MCF 10A (cell line): ENCODE data around the gene KIAA0408. TPM values are rescaled to one million over a fixed set of nuclear protein-coding genes. Genes with fewer than 3 reads are reported as not detected.

Source experiments
- Bru-seq: library from RNA; stranded (reverse); fragments of 400-500 nt; gene quantifications from one replicate; lab custom pipeline; 2021; lab: Mats Ljungman, UMichigan
- BruChase-seq, 2 experiments: library from RNA; stranded (reverse); fragments of 400-500 nt; gene quantifications; one replicate each; lab custom pipeline; 2021; lab: Mats Ljungman, UMichigan
- BruUV-seq: library from RNA; stranded (reverse); fragments of 400-500 nt; replicated peaks from 2 replicates; lab custom pipeline; 2021; lab: Mats Ljungman, UMichigan
- CTCF ChIA-PET: fragments of 300-600 bp; sonication (Branson Sonifier 250); formaldehyde crosslinking; extraction: SDS; loops from one replicate; lab custom pipeline; 2021; ENCODE audit warnings: antibody characterized with exemption, inconsistent platforms; lab: Yijun Ruan, JAX
- POLR2A ChIA-PET: fragments of 300-600, 350-650 bp; sonication (Branson Sonifier 250); formaldehyde crosslinking; extraction: SDS; loops from one replicate; lab custom pipeline; 2020; ENCODE audit warnings: antibody characterized with exemption, inconsistent platforms; lab: Yijun Ruan, JAX
- DNase-seq: peaks from one replicate; pipeline ENCODE4 v3.0.0-alpha.2; 2018; ENCODE audit not compliant: unreplicated experiment
- H3K27ac Mint-ChIP-seq: one replicate; pipeline ENCODE4 v1.8.0; 2022; ENCODE audit warnings: mild to moderate bottlenecking, low read depth, mixed read lengths; ENCODE audit not compliant: unreplicated experiment
- H3K27me3 Mint-ChIP-seq: one replicate; pipeline ENCODE4 v1.8.0; 2022; ENCODE audit warnings: mixed read lengths; ENCODE audit not compliant: insufficient read depth, unreplicated experiment
- H3K36me3 Mint-ChIP-seq: one replicate; pipeline ENCODE4 v1.8.0; 2022; ENCODE audit warnings: mild to moderate bottlenecking, moderate library complexity, mixed read lengths; ENCODE audit not compliant: insufficient read depth, unreplicated experiment
- H3K4me1 Mint-ChIP-seq: one replicate; pipeline ENCODE4 v1.8.0; 2022; ENCODE audit warnings: mixed read lengths; ENCODE audit not compliant: insufficient read depth, unreplicated experiment
- H3K4me3 Mint-ChIP-seq: one replicate; pipeline ENCODE4 v1.8.0; 2022; ENCODE audit warnings: mild to moderate bottlenecking, moderate library complexity, mixed read lengths; ENCODE audit not compliant: unreplicated experiment
- H3K9me3 Mint-ChIP-seq: one replicate; pipeline ENCODE4 v1.8.0; 2022; ENCODE audit warnings: mixed read lengths; ENCODE audit not compliant: unreplicated experiment
- CTCF ChIP-seq: fragments of 200-600 bp; IDR thresholded peaks from one replicate; pipeline ENCODE4 v1.8.0; 2022; ENCODE audit warnings: antibody characterized with exemption, mild to moderate bottlenecking; ENCODE audit not compliant: unreplicated experiment
- intact Hi-C: fragments of 100-400 bp; cut with micrococcal nuclease; formaldehyde crosslinking; loops from 2 replicates; pipeline ENCODE4 v1.14.1; 2022
- long read RNA-seq: library from polyadenylated mRNA; stranded (forward); transcript quantifications from one replicate; pipeline ENCODE4 v2.0.0, GENCODE V29; 2022
- total RNA-seq: library from RNA; stranded (reverse); gene quantifications from 2 replicates; pipeline ENCODE4 v1.2.3, GENCODE V29; 2022

KIAA0408 gene
- total RNA-seq (not detected in 2 replicates), Bru-seq, nascent RNA (not detected), BruChase-seq, experiment 1, labeled RNA remaining after a 6-hour chase (not detected), BruChase-seq, experiment 2, labeled RNA remaining after a 2-hour chase (not detected)
- long read RNA-seq = 0 reads

GRCh38 chr6:127459231-127459641, at the start of gene KIAA0408:
Gene KIAA0408 (minus strand): TSS chr6:127459389. CDS start chr6:127453981, 5,408 bp downstream.
- Mint-ChIP-seq H3K36me3 (no peaks in the 10 kb centered on the region), H3K27me3 (no peaks in the 10 kb centered on the region), H3K4me1 (peaks cover 10% of the 10 kb centered on the region), H3K9me3 (no peaks in the 10 kb centered on the region), H3K4me3 (no peak within 1 kb of the TSS), H3K27ac (no peak within 1 kb of the TSS)
- BruUV-seq = no TSS peak
- ChIA-PET CTCF (interaction anchor here (0.6 to 1.6 kb wide), 7 partner anchors 19 to 500 kb away, joined by 3 to 5 read pairs (median 3); no protein-coding TSS in a partner anchor), POLR2A (interaction anchor here (1.0 to 1.9 kb wide), 2 partner anchors 117 to 192 kb away, joined by 4 to 5 read pairs; partner anchors contain the start of gene RNF146)
- intact Hi-C loops = no loop called here
- DNase-seq = peak; percentile 32
- no peak for TF ChIP-seq CTCF

- Mint-ChIP-seq H3K27ac (no peak overlapping the region), H3K9me3 (no peaks in the 10 kb centered on the region), H3K4me1 (no peaks in the 10 kb centered on the region), H3K27me3 (no peaks in the 10 kb centered on the region), H3K4me3 (no peak overlapping the region), H3K36me3 (no peaks in the 10 kb centered on the region)
- ChIA-PET CTCF (interaction anchor here (0.6 to 3.6 kb wide), 4 partner anchors 9 to 44 kb away, joined by 3 to 17 read pairs (median 4); no protein-coding TSS in a partner anchor), POLR2A (no interaction called here)
- intact Hi-C loops = no loop called here
- BruUV-seq = no TSS peak
- no peak for DNase-seq
- TF ChIP-seq CTCF = no peak
These were observed 47.7 kb upstream of the KIAA0408 start for GRCh38 chr6:127506894-127507293.

- no peak for TF ChIP-seq CTCF
- Mint-ChIP-seq H3K27ac (no peak overlapping the region), H3K4me1 (no peaks in the 10 kb centered on the region), H3K27me3 (peaks cover under 1% of the 10 kb centered on the region), H3K9me3 (no peaks in the 10 kb centered on the region), H3K4me3 (no peak overlapping the region), H3K36me3 (no peaks in the 10 kb centered on the region)
- DNase-seq = no peak
- POLR2A ChIA-PET = no interaction called here
- intact Hi-C loops = no loop called here
- BruUV-seq = no TSS peak
- CTCF ChIA-PET = interaction anchor here (3.0 kb wide), 1 partner anchor 13 kb away, joined by 14 read pairs; no protein-coding TSS in a partner anchor
These were observed 43.8 kb upstream of the KIAA0408 start for GRCh38 chr6:127503022-127503421.

- intact Hi-C loops = no loop called here
- H3K27me3 Mint-ChIP-seq = peaks cover 18% of the 10 kb centered on the region
- no peak overlapping the region for H3K27ac Mint-ChIP-seq
- CTCF ChIA-PET = interaction anchor here (0.6 to 2.9 kb wide), 7 partner anchors 9 to 195 kb away, joined by 3 to 12 read pairs (median 3); no protein-coding TSS in a partner anchor
- no peaks in the 10 kb centered on the region for H3K4me1 Mint-ChIP-seq
- DNase-seq = no peak
- POLR2A ChIA-PET = no interaction called here
- no TSS peak for BruUV-seq
- no peaks in the 10 kb centered on the region for H3K36me3 Mint-ChIP-seq
- no peaks in the 10 kb centered on the region for H3K9me3 Mint-ChIP-seq
- no peak overlapping the region for H3K4me3 Mint-ChIP-seq
- TF ChIP-seq CTCF = no peak
These were observed 38.2 kb upstream of the KIAA0408 start for GRCh38 chr6:127497410-127497809.
